Measurements from ENCODE around the gene PCGF3. TPM values are rescaled to one million over a fixed set of nuclear protein-coding genes. Genes with fewer than 3 reads are reported as not detected.

PCGF3 gene
- total RNA-seq, 4 donors from 2014 or later, result 17.7 to 80.6 (median 53.4) TPM

DNA sequence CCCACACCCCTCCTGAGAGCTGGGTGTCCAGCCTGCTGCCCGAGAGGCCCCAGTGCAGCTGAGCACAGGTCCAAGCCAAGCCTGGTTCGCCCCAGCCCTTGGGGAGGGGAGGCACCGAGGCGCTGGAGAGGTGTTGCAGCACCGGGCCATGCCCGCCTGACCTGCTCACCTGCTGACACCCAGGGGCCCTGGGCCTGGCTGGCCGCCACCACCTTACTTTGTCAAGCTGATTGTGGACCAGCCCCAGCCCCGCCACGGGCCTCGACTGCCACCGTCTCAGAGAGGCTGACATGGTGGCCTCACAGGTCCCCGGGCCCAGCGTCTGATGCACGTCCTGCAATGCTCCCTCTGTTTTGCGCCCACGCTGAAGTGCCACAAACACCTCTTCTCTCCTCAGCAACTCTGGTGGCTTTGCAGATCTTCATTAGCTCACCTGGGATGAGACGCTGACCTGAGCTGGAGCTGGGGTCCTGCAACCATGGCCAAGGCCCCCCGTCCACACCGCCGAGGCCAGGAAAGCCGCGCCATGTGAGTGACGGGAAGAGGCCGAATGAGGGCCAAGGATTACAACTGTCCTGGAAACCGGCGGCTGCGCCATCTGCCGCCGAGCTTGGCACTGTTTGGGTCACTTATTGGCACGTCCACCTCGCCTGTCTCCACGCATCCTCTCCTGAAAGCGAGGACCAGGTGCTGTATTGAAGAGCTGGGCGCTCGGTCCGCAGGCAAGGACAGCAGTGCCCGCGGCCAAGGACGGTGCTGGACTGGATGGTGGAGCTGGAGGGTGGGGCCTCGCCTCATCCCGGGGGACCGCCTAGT is 112.7 kb downstream of the PCGF3 start:
- Histone ChIP-seq H3K4me3 (no peak overlapping the region), H3K9me3 (no peaks in the 10 kb centered on the region), H3K36me3 (no peaks in the 10 kb centered on the region), H3K27ac (no peak overlapping the region), H3K27me3 (peaks cover 0 to 9% of the 10 kb centered on the region in 2 donors), H3K4me1 (no peaks in the 10 kb centered on the region)
- intact Hi-C loops (cut with DNase I; ENCODE audit: low total_unique reads), result no loop called here
- TF ChIP-seq POLR2A (IDR thresholded peaks at IDR 0.05), result no peak
- TF ChIP-seq, protein P1, sequence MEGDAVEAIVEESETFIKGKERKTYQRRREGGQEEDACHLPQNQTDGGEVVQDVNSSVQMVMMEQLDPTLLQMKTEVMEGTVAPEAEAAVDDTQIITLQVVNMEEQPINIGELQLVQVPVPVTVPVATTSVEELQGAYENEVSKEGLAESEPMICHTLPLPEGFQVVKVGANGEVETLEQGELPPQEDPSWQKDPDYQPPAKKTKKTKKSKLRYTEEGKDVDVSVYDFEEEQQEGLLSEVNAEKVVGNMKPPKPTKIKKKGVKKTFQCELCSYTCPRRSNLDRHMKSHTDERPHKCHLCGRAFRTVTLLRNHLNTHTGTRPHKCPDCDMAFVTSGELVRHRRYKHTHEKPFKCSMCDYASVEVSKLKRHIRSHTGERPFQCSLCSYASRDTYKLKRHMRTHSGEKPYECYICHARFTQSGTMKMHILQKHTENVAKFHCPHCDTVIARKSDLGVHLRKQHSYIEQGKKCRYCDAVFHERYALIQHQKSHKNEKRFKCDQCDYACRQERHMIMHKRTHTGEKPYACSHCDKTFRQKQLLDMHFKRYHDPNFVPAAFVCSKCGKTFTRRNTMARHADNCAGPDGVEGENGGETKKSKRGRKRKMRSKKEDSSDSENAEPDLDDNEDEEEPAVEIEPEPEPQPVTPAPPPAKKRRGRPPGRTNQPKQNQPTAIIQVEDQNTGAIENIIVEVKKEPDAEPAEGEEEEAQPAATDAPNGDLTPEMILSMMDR (IDR thresholded peaks at IDR 0.05), result no peak
- DNase-seq, result no peak

DNA sequence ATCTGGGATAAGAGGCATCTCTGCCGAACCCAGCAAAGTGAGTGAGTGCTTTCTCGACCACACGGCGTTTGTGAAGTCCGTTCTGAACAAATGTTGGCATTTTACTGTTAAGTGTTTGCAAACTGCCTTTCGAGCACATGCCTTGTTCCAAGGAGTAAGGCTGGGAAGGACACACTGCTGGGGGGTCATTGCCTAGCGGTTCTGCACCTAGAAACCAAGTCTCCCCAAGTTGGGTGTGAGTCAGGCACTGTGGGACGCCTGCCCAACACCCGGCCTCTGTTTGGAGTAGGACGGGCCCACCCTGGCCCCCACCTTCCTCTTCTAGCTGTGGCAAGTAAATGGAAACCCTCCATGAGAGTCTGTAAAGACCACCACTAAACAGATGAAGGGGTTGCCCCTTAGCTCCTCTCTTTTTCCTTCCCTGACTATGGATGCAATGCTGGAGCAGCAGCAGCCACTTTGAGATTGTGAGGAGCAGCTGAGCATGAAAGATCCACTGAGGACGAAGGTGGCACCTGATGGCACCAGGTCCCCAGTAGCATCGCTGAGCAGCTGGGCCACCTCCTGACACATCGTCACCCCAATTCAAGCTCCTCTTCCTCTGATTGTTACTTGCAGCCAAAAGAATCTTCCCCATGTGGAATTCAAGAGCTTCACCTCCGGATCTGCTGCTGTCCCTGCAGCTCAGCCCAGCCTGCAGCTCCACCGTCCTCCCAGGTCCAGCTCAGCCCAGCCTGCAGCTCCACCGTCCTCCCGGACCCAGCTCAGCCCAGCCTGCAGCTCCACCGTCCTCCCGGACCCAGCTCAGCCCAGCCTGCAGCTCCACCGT is 114.0 kb downstream of the PCGF3 start:
- Histone ChIP-seq H3K9me3 (no peaks in the 10 kb centered on the region), H3K27ac (no peak overlapping the region), H3K4me3 (no peak overlapping the region), H3K27me3 (peaks cover 3 to 10% of the 10 kb centered on the region in 2 donors), H3K4me1 (no peaks in the 10 kb centered on the region), H3K36me3 (no peaks in the 10 kb centered on the region)
- TF ChIP-seq, protein P1 (IDR thresholded peaks at IDR 0.05), result no peak
- no peak for TF ChIP-seq POLR2A (IDR thresholded peaks at IDR 0.05)
- intact Hi-C loops (cut with DNase I; ENCODE audit: low total_unique reads), result no loop called here
- DNase-seq, result no peak

Other genes with a start within 250 kb of the PCGF3 start
- gene ZNF721, start 206.7 kb upstream of the PCGF3 start, total RNA-seq, result 10 to 100 TPM; 14.7 to 58.8 (median 36.6) TPM
- 100 to 1,000 TPM in 2 of 4 donors, 10 to 100 TPM in 2; 53.7 to 120 (median 88.4) TPM for gene PIGG, start 206.6 kb upstream of the PCGF3 start, total RNA-seq
- gene TMEM271, start 129.5 kb upstream of the PCGF3 start, total RNA-seq, result not detected
- 10 to 100 TPM in 1 of 4 donors, 1 to 10 TPM in 1, under 1 TPM in 1, not detected in 1; 0.26 to 16.2 (median 1.2) TPM for gene PDE6B, start 80.3 kb upstream of the PCGF3 start, total RNA-seq
- gene ATP5ME, start 31.6 kb upstream of the PCGF3 start, total RNA-seq, result 100 to 1,000 TPM in 1 of 4 donors, 10 to 100 TPM in 3; 24.1 to 168 (median 64.2) TPM
- gene MYL5, start 31.3 kb upstream of the PCGF3 start, total RNA-seq, result 1 to 10 TPM in 2 of 4 donors, not detected in 2; 4.6 to 9.9 TPM
- gene SLC49A3, start 16.7 kb upstream of the PCGF3 start, total RNA-seq, result 10 to 100 TPM in 1 of 4 donors, 1 to 10 TPM in 3; 1.2 to 12.6 (median 2.8) TPM
- 10 to 100 TPM in 1 of 4 donors, 1 to 10 TPM in 1, under 1 TPM in 2; 0.14 to 15.1 (median 2.0) TPM for gene CPLX1, start 120.3 kb downstream of the PCGF3 start, total RNA-seq
- 1,000 to 10,000 TPM in 1 of 4 donors, 100 to 1,000 TPM in 1, 10 to 100 TPM in 2; 50.6 to 1,098 (median 104) TPM for gene GAK, start 226.5 kb downstream of the PCGF3 start, total RNA-seq
- gene TMEM175, start 226.6 kb downstream of the PCGF3 start, total RNA-seq, result 10 to 100 TPM in 3 of 4 donors, 1 to 10 TPM in 1; 9.9 to 39.7 (median 26.3) TPM

Data from uterus (tissue), 4 donors.